Measurements from ENCODE around the gene C1QBP.

GRCh38 chr17:5408186-5408585 is 30.8 kb downstream of the C1QBP start:
- no peak for TF ChIP-seq CTCF (IDR thresholded peaks at IDR 0.05)
- TF ChIP-seq POLR2A (IDR thresholded peaks at IDR 0.05): no peak
